Fibroblast of villous mesenchyme (primary cell): ENCODE measurements around the gene COL6A3. TPM values are rescaled to one million over a fixed set of nuclear protein-coding genes. Genes with fewer than 3 reads are reported as not detected.
A peak's percentile ranks its signal among the peaks of the same experiment; 100 is the strongest.

Source experiments
- DNase-seq: peaks from one replicate; pipeline ENCODE4 v3.0.0-alpha.2; 2010; ENCODE audit warnings: low read depth
- H3K4me3 ChIP-seq: 2 replicates; pipeline ENCODE4 v1.5.1; 2011; ENCODE audit warnings: low read depth, mild to moderate bottlenecking, low read length
- total RNA-seq: library from RNA; depleted of rRNA; stranded (reverse); fragments of >200 nt; gene quantifications from 2 replicates; pipeline ENCODE4 v1.2.3, GENCODE V29; 2012
- TF ChIP-seq, protein P1 (sequence below): IDR thresholded peaks from 2 replicates; pipeline ENCODE4 v1.5.1; 2012; ENCODE audit warnings: low read depth, mild to moderate bottlenecking, low read length; ENCODE audit not compliant: insufficient read depth

Gene COL6A3
- total RNA-seq, 1 donor = 1,329 TPM

DNA sequence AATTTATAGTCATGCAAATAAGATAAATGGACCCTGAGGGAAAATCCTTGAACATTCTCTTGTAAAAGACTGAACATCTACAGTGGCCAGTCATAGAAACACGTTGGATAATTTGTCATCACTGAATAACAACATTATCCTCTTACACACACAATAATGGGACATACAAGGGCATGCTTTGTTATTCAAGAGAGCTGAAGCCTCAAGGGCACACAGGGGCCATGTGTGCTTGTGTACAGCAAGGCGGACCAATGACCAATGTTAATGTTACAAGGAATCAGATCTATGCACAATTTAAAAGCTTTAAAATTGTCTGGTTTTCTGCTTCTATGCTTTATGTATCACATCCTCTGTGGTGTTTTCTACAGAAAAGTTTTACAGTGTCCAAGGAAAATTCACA lies 23.7 kb downstream of the COL6A3 start:
- no peak overlapping the region for H3K4me3 ChIP-seq
- TF ChIP-seq, protein P1, sequence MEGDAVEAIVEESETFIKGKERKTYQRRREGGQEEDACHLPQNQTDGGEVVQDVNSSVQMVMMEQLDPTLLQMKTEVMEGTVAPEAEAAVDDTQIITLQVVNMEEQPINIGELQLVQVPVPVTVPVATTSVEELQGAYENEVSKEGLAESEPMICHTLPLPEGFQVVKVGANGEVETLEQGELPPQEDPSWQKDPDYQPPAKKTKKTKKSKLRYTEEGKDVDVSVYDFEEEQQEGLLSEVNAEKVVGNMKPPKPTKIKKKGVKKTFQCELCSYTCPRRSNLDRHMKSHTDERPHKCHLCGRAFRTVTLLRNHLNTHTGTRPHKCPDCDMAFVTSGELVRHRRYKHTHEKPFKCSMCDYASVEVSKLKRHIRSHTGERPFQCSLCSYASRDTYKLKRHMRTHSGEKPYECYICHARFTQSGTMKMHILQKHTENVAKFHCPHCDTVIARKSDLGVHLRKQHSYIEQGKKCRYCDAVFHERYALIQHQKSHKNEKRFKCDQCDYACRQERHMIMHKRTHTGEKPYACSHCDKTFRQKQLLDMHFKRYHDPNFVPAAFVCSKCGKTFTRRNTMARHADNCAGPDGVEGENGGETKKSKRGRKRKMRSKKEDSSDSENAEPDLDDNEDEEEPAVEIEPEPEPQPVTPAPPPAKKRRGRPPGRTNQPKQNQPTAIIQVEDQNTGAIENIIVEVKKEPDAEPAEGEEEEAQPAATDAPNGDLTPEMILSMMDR = no peak
- DNase-seq = no peak

DNA sequence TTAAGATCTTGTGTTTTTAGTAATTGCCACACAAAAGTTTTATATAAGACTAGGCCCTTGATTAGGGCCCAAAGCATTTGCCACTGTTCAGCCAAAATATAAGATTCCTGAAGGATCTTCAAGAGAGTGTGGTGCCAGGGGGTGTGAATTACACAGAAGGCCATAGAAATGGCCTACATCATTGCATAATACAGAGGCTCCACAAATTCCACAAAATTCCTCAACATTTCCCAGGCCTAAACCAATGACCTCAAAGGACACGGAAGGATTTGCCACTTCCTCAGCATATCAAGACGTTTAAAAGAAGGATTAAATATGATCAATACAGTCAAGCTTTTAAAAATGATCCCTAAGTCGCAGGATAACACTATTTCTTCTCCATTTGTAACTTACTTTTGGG lies 24.1 kb downstream of the COL6A3 start:
- H3K4me3 ChIP-seq = no peak overlapping the region
- DNase-seq = peak; percentile 81
- TF ChIP-seq, protein P1 = no peak

GRCh38 chr2:237388036-237388435 lies 25.9 kb downstream of the COL6A3 start:
- DNase-seq = no peak
- H3K4me3 ChIP-seq = no peak overlapping the region
- TF ChIP-seq, protein P1 = no peak

- TF ChIP-seq, protein P1 = no peak
- no peak overlapping the region for H3K4me3 ChIP-seq
- no peak for DNase-seq
These were observed 29.3 kb downstream of the COL6A3 start for GRCh38 chr2:237384672-237385020.

GRCh38 chr2:237383991-237384671 lies 29.8 kb downstream of the COL6A3 start:
- no peak overlapping the region for H3K4me3 ChIP-seq
- DNase-seq = peak; percentile 99
- TF ChIP-seq, protein P1 = no peak

GRCh38 chr2:237380768-237381167 lies 33.2 kb downstream of the COL6A3 start:
- TF ChIP-seq, protein P1 = no peak

DNA sequence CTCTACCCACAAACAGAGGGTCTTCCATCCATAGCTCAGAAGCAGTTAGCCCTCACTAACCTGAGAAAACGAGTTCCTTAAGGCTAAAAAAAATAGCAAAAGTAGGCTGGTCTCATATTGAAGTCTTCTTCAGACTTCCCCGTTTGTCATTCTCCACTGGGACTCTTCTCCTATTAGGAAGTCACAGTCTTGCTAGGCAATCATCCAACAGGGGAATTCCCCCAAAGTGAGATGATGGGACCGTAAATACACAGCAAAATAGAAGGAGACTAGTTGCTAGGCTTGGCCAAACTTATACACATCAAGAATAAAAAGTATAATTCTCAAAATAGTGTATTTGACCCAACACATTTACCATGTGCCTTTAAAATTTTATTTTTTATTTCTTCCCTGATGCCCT lies 34.3 kb downstream of the COL6A3 start:
- no peak for DNase-seq
- H3K4me3 ChIP-seq = no peak overlapping the region
- TF ChIP-seq, protein P1 = no peak

More at GRCh38 chr2:237380768-237381167, 33.2 kb downstream of the COL6A3 start:
- DNase-seq = no peak
- no peak overlapping the region for H3K4me3 ChIP-seq
